ENCODE measurements around the gene EFHC1. TPM values are rescaled to one million over a fixed set of nuclear protein-coding genes. Genes with fewer than 3 reads are reported as not detected.
"Not testable (repeated sequence)": the region's sequence is repeated elsewhere in the genome, so short reads cannot be mapped to it uniquely, and the experiment has no call there.

The EFHC1 gene
- total RNA-seq, 1 donor from 2014 or later, result 1.6 TPM

DNA sequence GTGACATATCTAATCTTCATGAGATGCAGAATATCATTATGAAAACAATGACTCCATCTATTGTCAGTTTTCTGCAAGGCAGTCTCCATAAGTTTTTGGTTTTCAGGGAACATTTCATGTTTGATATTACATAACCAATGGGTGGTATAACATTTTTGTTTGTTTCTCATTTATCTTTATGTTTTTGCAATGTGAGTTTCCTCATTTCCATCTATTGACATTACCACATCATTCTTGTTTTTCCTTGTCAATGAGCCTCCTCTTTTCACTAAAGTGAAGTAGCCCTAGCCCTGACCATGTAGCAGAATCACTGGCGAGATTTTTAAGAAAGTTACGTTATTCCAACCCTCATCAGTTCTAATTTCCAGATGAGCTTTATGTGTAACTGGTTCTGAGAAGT is 4.4 kb downstream of the EFHC1 start:
- intact Hi-C loops (cut with micrococcal nuclease), result loop anchor here (5.0 kb wide), 2 partner anchors 558 to 933 kb away; no protein-coding TSS in a partner anchor

DNA sequence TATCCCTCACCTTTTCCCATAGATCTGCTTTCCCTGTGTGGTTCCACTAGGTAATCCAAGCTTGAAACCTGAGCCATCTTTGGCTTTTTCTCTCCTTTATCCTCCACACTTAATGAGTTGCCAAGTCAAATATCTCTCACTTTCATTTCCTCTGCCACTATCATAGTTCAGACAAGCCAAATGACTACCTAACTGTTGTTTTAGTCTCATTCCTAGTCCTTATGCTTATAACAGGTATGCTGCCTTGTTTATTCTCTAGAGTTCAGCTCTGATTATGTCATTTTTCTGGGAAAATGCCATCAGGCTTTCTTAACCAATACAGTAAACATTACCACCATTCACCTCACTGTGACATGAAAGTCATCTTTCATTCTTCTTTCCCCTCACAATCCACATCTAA is 6.5 kb downstream of the EFHC1 start:
- intact Hi-C loops (cut with micrococcal nuclease), result no loop called here

GRCh38 chr6:52433294-52433693 is 13.2 kb downstream of the EFHC1 start:
- intact Hi-C loops (cut with micrococcal nuclease), result not testable (repeated sequence)

GRCh38 chr6:52435345-52435744 is 15.2 kb downstream of the EFHC1 start:
- intact Hi-C loops (cut with micrococcal nuclease), result no loop called here

DNA sequence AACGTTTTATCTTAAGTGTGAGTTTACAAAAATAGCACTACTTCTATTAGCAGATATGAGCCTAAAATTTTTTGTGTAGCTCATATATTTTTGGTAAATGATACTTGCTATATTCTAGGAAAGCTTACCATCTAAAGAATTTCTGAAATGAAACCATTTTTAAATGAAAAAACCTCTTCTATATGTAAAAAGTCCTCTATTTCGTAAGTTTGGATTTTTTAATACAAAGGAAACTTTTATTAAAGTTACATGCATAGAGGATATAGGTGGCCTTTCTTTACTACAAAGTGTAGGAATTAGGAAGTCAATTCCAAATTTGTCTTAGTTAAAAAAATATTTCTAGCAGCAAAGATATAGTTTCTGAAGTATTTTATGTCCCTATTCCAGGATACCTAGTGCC is 18.8 kb downstream of the EFHC1 start:
- intact Hi-C loops (cut with micrococcal nuclease), result no loop called here

- intact Hi-C loops (cut with micrococcal nuclease), result no loop called here
Measured at GRCh38 chr6:52454556-52454955, 34.4 kb downstream of the EFHC1 start.

DNA sequence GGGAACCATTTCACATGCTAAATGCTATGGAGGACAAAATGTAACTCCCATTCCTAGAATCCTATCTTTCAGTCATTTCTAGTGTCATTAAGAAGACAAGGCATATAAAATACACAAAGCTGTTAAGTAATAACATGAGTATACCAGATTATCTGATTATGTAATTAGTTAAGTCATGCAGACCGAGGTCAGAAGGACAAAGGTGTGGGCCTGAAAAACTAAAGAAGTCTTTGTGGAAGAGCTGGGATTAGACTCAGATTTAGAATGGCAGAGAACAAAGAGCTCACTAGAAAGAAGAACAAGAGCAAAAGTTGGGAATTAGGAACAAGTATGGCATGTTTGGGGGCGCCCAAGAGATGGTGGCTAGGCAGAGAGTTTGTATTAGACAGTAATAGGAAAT is 37.0 kb downstream of the EFHC1 start:
- intact Hi-C loops (cut with micrococcal nuclease), result no loop called here

DNA sequence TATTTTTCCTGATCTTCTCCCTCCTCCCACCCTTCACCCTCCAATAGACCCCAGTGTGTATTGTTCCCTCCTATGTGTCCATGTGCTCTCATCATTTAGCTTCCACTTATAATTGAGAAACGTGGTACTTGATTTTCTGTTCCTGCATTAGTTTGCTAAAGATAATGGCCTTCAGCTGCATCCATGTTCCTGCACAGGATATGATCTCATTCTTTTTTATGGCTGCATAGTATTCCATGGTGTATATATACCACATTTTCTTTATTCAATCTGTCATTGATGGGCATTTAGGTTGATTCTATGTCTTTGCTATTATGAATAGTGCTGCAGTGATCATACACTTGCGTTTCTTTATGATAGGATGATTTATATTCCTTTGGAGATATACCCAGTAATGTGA is 41.1 kb downstream of the EFHC1 start:
- intact Hi-C loops (cut with micrococcal nuclease), result not testable (repeated sequence)

- intact Hi-C loops (cut with micrococcal nuclease), result no loop called here
Measured at GRCh38 chr6:52474173-52474572, 54.0 kb downstream of the EFHC1 start.

- intact Hi-C loops (cut with micrococcal nuclease), result no loop called here
Measured at GRCh38 chr6:52475307-52475706, 55.2 kb downstream of the EFHC1 start.

DNA sequence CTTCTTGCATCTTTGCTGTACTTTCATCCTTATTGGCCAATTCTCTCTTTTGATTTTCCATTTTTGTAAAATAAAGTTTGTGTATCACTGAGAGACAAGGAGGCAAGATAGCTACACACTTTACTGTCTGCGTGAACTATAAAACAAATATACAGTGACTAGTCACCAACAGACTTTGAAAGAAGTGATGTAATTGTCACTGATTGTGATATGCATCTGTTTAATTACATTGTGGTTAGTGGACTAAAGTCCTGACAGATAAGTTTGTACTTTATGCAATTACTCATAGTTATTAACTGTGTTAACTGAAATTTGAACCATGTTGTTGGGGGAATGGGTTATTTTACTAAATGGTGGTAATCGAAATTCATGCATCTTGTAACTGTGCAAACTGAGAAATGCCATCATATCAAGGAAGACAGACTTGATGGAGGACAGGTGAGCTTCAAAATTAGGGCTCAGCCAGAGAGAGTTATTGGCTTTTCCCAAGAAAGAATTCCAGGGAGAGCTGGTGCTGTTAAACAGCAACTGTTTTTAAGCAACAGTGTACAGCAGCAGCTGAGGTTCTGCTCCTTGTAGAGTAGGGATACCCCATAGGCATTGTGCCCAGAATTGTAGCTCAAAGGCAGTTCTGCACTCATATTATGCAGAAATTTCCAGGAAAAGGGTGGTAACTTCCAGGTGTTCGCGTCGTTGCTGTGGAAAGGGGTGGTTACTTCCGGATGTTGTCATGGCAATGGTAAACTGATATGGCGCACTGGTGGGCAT is 62.9 kb downstream of the EFHC1 start:
- intact Hi-C loops (cut with micrococcal nuclease), result no loop called here

GRCh38 chr6:52483671-52484003 is 63.5 kb downstream of the EFHC1 start:
- intact Hi-C loops (cut with micrococcal nuclease), result no loop called here

GRCh38 chr6:52489881-52490280 is 69.7 kb downstream of the EFHC1 start:
- intact Hi-C loops (cut with micrococcal nuclease), result loop anchor here (5.0 kb wide), 1 partner anchor 87 kb away; the partner anchor contains the start of gene TRAM2

- intact Hi-C loops (cut with micrococcal nuclease), result loop anchor here (2.0 to 5.0 kb wide), 2 partner anchors 43 to 86 kb away; partner anchors contain the start of gene TRAM2
Measured at GRCh38 chr6:52491203-52492069, 71.3 kb downstream of the EFHC1 start.

- intact Hi-C loops (cut with micrococcal nuclease), result loop anchor here (1.0 to 5.0 kb wide), 3 partner anchors 41 to 84 kb away; partner anchors contain the start of genes EFHC1 and TRAM2
Measured at GRCh38 chr6:52493669-52494068, 73.5 kb downstream of the EFHC1 start.

DNA sequence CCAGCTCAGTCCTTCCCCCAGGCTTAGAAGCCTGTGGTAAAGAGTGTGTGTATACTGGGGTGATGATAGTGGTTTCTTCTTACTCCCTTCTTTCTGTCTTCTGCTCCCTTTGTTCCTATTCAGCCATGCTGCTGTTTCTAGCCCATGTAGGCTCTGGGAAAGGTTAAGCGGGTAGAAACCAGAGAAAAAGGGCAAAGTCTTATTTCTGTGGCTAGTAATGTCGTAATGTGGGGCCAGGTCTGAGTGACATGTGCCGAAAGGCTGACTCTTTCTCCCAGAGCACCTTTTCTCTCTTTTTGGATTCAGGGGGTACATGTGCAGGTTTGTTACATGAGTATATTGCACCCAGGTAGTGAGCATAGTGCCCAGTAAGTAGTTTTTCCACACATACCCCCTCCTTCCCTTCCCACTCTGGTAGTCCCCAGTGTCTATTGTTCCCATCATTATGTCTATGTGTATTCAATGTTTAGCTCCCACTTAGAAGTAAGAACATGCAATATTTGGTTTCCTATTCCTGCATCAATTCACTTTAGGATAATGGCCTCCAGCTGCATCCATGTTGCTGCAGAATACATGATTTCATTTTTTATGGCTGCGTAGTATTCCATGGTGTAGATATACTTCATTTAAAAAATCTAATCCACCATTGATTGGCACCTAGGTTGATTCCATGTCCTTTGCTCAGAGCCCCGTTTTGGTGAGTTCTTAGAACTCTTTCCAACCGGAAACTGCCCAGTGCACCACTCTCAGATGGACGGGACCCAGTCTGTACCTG is 74.3 kb downstream of the EFHC1 start:
- intact Hi-C loops (cut with micrococcal nuclease), result loop anchor here (1.0 to 5.0 kb wide), 3 partner anchors 74 to 168 kb away; partner anchors contain the start of genes EFHC1 and TRAM2

- intact Hi-C loops (cut with micrococcal nuclease), result loop anchor here (5.0 kb wide), 1 partner anchor 166 kb away; no protein-coding TSS in a partner anchor
Measured at GRCh38 chr6:52495922-52496321, 75.8 kb downstream of the EFHC1 start.

- intact Hi-C loops (cut with micrococcal nuclease), result loop anchor here (5.0 kb wide), 1 partner anchor 166 kb away; no protein-coding TSS in a partner anchor
Measured at GRCh38 chr6:52496631-52497030, 76.5 kb downstream of the EFHC1 start.

DNA sequence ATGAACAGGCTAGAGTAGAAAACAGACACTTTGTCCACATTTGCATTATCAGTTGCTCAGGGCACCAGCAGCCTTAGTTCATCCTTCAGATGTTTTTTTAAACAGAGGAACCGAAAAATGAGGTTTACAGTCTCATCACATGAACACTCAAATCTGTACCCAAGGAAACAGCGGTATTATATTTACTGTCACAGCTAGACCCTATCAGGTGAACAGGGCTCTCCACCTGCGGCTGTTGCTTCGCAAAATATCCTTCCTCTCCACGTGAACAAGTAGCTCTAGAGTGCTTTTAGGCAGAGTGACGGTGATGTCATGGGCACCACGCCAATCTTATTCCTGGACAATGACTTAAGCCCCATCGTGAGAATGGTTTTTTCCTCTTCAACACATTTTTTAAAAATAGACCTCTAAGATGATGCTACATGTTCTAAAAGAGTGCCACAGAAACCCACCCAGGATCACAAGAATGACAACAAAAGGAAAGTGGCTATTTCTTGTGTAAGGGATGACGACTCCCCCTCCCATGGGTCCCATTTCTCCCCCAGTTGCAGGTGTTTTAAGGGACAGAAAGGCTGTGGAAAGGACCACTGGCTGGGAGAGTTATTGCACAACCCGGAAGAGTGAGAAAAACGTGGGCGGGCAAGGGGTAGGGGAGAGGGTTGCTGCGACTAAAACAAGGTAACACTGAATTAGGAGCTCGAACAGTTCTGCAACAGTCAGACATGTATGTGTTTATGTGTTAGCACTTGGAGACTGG is 77.7 kb downstream of the EFHC1 start:
- intact Hi-C loops (cut with micrococcal nuclease), result loop anchor here (5.0 kb wide), 1 partner anchor 164 kb away; no protein-coding TSS in a partner anchor

- intact Hi-C loops (cut with micrococcal nuclease), result loop anchor here (5.0 kb wide), 1 partner anchor 164 kb away; no protein-coding TSS in a partner anchor
Measured at GRCh38 chr6:52498538-52499017, 78.4 kb downstream of the EFHC1 start.
